ENCODE measurements around the gene ECEL1.

The ECEL1 gene

GRCh38 chr2:232504438-232504837 lies 16.8 kb upstream of the ECEL1 start:
- Histone ChIP-seq H3K4me1 (ENCODE audit: low read length) (no peaks in the 10 kb centered on the region), H3K9ac (ENCODE audit: low read length) (no peak overlapping the region), H3K9me3 (ENCODE audit: insufficient read depth, low read length) (no peaks in the 10 kb centered on the region), H4K20me1 (ENCODE audit: insufficient read depth, low read length) (no peaks in the 10 kb centered on the region), H3K27ac (ENCODE audit: low read length) (no peak overlapping the region), H3K27me3 (ENCODE audit: low read depth, low read length) (no peaks in the 10 kb centered on the region), H3K4me2 (ENCODE audit: low read length) (no peak overlapping the region), H3K36me3 (replicated peaks; ENCODE audit: low read depth, low read length) (no peaks in the 10 kb centered on the region), H3K79me2 (ENCODE audit: low read length) (no peaks in the 10 kb centered on the region), H2AFZ (ENCODE audit: low read depth, low read length) (no peak overlapping the region), H3K4me3 (ENCODE audit: low read length) (no peak overlapping the region)
- TF ChIP-seq CTCF (IDR thresholded peaks at IDR 0.05; ENCODE audit: low read depth, low read length), result no peak

GRCh38 chr2:232503809-232504323 lies 16.2 kb upstream of the ECEL1 start:
- Histone ChIP-seq H3K9ac (ENCODE audit: low read length) (no peak overlapping the region), H4K20me1 (ENCODE audit: insufficient read depth, low read length) (no peaks in the 10 kb centered on the region), H3K4me3 (ENCODE audit: low read length) (no peak overlapping the region), H2AFZ (ENCODE audit: low read depth, low read length) (no peak overlapping the region), H3K9me3 (ENCODE audit: insufficient read depth, low read length) (no peaks in the 10 kb centered on the region), H3K27ac (ENCODE audit: low read length) (no peak overlapping the region), H3K36me3 (replicated peaks; ENCODE audit: low read depth, low read length) (no peaks in the 10 kb centered on the region), H3K79me2 (ENCODE audit: low read length) (no peaks in the 10 kb centered on the region), H3K27me3 (ENCODE audit: low read depth, low read length) (no peaks in the 10 kb centered on the region), H3K4me2 (ENCODE audit: low read length) (no peak overlapping the region), H3K4me1 (ENCODE audit: low read length) (no peaks in the 10 kb centered on the region)
- TF ChIP-seq EZH2phosphoT487 (IDR thresholded peaks at IDR 0.05; ENCODE audit: low read depth), result no peak
- TF ChIP-seq CTCF (IDR thresholded peaks at IDR 0.05; ENCODE audit: low read depth, low read length), result no peak

GRCh38 chr2:232502911-232503808 lies 15.5 kb upstream of the ECEL1 start:
- TF ChIP-seq EZH2phosphoT487 (IDR thresholded peaks at IDR 0.05; ENCODE audit: low read depth), result no peak
- no peak for TF ChIP-seq CTCF (IDR thresholded peaks at IDR 0.05; ENCODE audit: low read depth, low read length)
- Histone ChIP-seq H3K4me3 (ENCODE audit: low read length) (no peak overlapping the region), H3K27me3 (ENCODE audit: low read depth, low read length) (no peaks in the 10 kb centered on the region), H3K4me1 (ENCODE audit: low read length) (no peaks in the 10 kb centered on the region), H3K27ac (ENCODE audit: low read length) (no peak overlapping the region), H3K4me2 (ENCODE audit: low read length) (no peak overlapping the region), H3K9me3 (ENCODE audit: insufficient read depth, low read length) (no peaks in the 10 kb centered on the region), H3K79me2 (ENCODE audit: low read length) (no peaks in the 10 kb centered on the region), H3K9ac (ENCODE audit: low read length) (no peak overlapping the region), H2AFZ (ENCODE audit: low read depth, low read length) (no peak overlapping the region), H4K20me1 (ENCODE audit: insufficient read depth, low read length) (no peaks in the 10 kb centered on the region), H3K36me3 (replicated peaks; ENCODE audit: low read depth, low read length) (no peaks in the 10 kb centered on the region)

- no peak overlapping the region for H3K27ac ChIP-seq (ENCODE audit: low read length)
- no peak overlapping the region for H3K4me3 ChIP-seq (ENCODE audit: low read length)
- no peaks in the 10 kb centered on the region for H3K79me2 ChIP-seq (ENCODE audit: low read length)
- no peaks in the 10 kb centered on the region for H3K4me1 ChIP-seq (ENCODE audit: low read length)
- no peaks in the 10 kb centered on the region for H3K27me3 ChIP-seq (ENCODE audit: low read depth, low read length)
- no peak for TF ChIP-seq EZH2phosphoT487 (IDR thresholded peaks at IDR 0.05; ENCODE audit: low read depth)
- TF ChIP-seq CTCF (IDR thresholded peaks at IDR 0.05; ENCODE audit: low read depth, low read length), result no peak
- no peaks in the 10 kb centered on the region for H3K9me3 ChIP-seq (ENCODE audit: insufficient read depth, low read length)
- no peak overlapping the region for H3K9ac ChIP-seq (ENCODE audit: low read length)
- H4K20me1 ChIP-seq (ENCODE audit: insufficient read depth, low read length), result no peaks in the 10 kb centered on the region
- H3K36me3 ChIP-seq (replicated peaks; ENCODE audit: low read depth, low read length), result no peaks in the 10 kb centered on the region
- no peak overlapping the region for H3K4me2 ChIP-seq (ENCODE audit: low read length)
- H2AFZ ChIP-seq (ENCODE audit: low read depth, low read length), result no peak overlapping the region
Observed at GRCh38 chr2:232502511-232502910, 14.9 kb upstream of the ECEL1 start.
